Lung (tissue), 12 donors: ENCODE results near the gene ADPRS. TPM values are rescaled to one million over a fixed set of nuclear protein-coding genes. Genes with fewer than 3 reads are reported as not detected.

Experiments used
- ATAC-seq: fragments of 200-7000 bp; cut with Tn5 transposase; one replicate; pipeline ENCODE4 v1.9.1; 2020; ENCODE audit warnings: moderate number of reproducible peaks; ENCODE audit not compliant: insufficient read depth, low FRiP score
- DNase-seq, 3 donors: peaks; one replicate each; pipeline ENCODE4 v3.0.0-alpha.2; 2013 to 2017
- H3K27ac ChIP-seq, 2 donors: one replicate each; pipeline ENCODE4 v1.5.1; 2013; ENCODE audit warnings: mild to moderate bottlenecking in 2 of 2, moderate library complexity in 2 of 2, control low read depth in 1 of 2, inconsistent platforms in 1 of 2, low read depth in 1 of 2, low read length in 1 of 2
- H3K27me3 ChIP-seq, 3 donors: one replicate each; pipeline ENCODE4 v1.5.1; 2013; ENCODE audit warnings: low read length in 2 of 3; ENCODE audit not compliant: control insufficient read depth in 3 of 3, insufficient read depth in 3 of 3
- H3K36me3 ChIP-seq, 4 donors: one replicate each; pipeline ENCODE4 v1.5.1; 2013; ENCODE audit warnings: low read length in 4 of 4, mild to moderate bottlenecking in 1 of 4, moderate library complexity in 1 of 4; ENCODE audit not compliant: control insufficient read depth in 4 of 4, insufficient read depth in 4 of 4
- H3K4me1 ChIP-seq, 5 donors: one replicate each; pipeline ENCODE4 v1.5.1; 2013; ENCODE audit warnings: low read length in 5 of 5, mild to moderate bottlenecking in 2 of 5, moderate library complexity in 1 of 5; ENCODE audit not compliant: control insufficient read depth in 5 of 5, insufficient read depth in 5 of 5
- H3K4me3 ChIP-seq: one replicate; pipeline ENCODE4 v1.5.1; 2013; ENCODE audit warnings: mild to moderate bottlenecking, control low read depth, moderate library complexity
- H3K9ac ChIP-seq, 2 donors: one replicate each; pipeline ENCODE4 v1.5.1; 2013; ENCODE audit warnings: low read length in 2 of 2, control low read depth in 1 of 2; ENCODE audit not compliant: insufficient read depth in 1 of 2
- H3K9me3 ChIP-seq, 4 donors: one replicate each; pipeline ENCODE4 v1.5.1; 2013; ENCODE audit warnings: low read length in 3 of 4, mild to moderate bottlenecking in 1 of 4, moderate library complexity in 1 of 4; ENCODE audit not compliant: control insufficient read depth in 4 of 4, insufficient read depth in 3 of 4
- WGBS, 2 donors: extraction: QIAGEN DNeasy Blood & Tissue Kit; methylation state at CpG; one replicate each; pipeline ENCODE4 v1.1.7; 2013; 5-methylcytosine and 5-hydroxymethylcytosine counted together
- polyA plus RNA-seq, 2 donors: library from polyadenylated mRNA; stranded (reverse); fragments of 200-250 nt; gene quantifications; one replicate each; pipeline ENCODE4 v1.2.1, GENCODE V29; 2013
- total RNA-seq, 2 donors: library from RNA; depleted of rRNA in 1 of 2; stranded (reverse); fragments of >200 nt in 1 of 2; gene quantifications; one replicate each; pipeline ENCODE4 v1.2.1, GENCODE V29; 2014 to 2021
- TF ChIP-seq, protein P1 (sequence below): IDR thresholded peaks from 2 replicates; pipeline ENCODE4 v1.5.1; 2012; ENCODE audit warnings: mild to moderate bottlenecking; ENCODE audit errors: control extremely low read depth, extremely low read depth
- donor health status: control.
- donor health status: control.
- donor health status: Bipolar disorder and iron deficiency.
- donor health status: healthy.
- donor health status: DM: yes; HTN: yes; CAD: no.

ADPRS gene
- total and polyA plus RNA-seq, 4 donors: 22.0 to 44.3 (median 32.5) TPM

DNA sequence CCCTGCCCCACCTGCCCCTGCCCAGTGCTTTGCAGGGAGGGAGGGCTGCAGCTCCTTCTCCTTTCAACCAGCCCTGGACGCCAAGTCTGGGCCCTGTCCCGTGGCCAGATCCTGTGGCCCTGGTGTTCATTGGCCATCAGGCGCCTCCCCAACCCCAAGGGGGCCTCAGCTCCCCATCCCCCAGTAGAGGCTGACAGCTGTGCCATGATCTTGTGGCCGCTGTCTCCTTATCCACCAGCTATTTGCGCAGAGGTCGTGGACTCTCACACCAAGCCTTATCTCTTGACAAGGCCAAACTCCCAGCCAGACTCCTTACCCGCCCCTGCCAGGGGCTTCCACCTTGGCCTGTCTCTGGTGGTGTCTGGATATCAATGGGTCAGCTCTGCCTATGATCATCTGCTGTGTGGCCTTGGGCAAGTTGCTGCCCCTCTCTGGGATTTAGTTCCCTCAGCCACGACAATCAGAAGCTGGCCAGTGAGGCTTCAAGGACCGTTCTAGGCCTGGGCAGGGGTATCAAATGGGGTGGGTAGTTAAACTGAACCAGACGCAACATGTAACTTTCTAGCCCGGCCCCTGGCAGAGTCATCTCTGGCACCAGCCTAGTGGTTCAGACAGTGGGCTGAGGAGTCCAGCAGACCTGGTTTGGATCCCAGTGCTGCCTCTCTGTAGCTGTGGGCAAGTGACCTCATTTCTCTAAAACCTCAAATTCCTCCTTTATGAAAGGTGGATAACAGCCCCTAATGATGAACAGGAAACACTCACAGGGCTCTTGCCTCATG, 39.6 kb downstream of the ADPRS start:
- Histone ChIP-seq H3K27ac (no peak overlapping the region), H3K27me3 (peaks cover 0 to 29% (median 8%) of the 10 kb centered on the region in 3 donors), H3K36me3 (no peaks in the 10 kb centered on the region), H3K9ac (no peak overlapping the region), H3K4me3 (no peak overlapping the region), H3K9me3 (no peaks in the 10 kb centered on the region), H3K4me1 (peaks cover 0 to 13% (median 0%) of the 10 kb centered on the region in 5 donors)
- TF ChIP-seq, protein P1, sequence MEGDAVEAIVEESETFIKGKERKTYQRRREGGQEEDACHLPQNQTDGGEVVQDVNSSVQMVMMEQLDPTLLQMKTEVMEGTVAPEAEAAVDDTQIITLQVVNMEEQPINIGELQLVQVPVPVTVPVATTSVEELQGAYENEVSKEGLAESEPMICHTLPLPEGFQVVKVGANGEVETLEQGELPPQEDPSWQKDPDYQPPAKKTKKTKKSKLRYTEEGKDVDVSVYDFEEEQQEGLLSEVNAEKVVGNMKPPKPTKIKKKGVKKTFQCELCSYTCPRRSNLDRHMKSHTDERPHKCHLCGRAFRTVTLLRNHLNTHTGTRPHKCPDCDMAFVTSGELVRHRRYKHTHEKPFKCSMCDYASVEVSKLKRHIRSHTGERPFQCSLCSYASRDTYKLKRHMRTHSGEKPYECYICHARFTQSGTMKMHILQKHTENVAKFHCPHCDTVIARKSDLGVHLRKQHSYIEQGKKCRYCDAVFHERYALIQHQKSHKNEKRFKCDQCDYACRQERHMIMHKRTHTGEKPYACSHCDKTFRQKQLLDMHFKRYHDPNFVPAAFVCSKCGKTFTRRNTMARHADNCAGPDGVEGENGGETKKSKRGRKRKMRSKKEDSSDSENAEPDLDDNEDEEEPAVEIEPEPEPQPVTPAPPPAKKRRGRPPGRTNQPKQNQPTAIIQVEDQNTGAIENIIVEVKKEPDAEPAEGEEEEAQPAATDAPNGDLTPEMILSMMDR: no peak
- 91 to 92% methylated on average over 11 of the region's 11 CpGs for WGBS, 2 donors
- ATAC-seq (no peak), DNase-seq (no peak)

DNA sequence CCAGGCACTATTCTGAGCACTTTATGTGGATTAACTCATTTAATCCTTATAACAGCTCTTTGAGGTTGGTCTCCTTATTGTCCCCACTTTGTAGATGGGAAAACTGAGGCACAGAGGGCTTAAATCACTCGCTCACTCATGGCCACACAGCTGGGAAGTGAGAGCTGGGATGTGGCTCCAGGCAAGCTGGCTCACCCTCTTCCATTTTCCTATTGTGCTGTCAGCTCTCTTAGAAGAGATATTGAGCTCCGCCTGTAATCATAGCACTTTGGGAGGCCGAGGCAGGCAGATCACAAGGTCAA, 40.2 kb downstream of the ADPRS start:
- no peaks in the 10 kb centered on the region for H3K9me3 ChIP-seq
- H3K36me3 ChIP-seq: no peaks in the 10 kb centered on the region
- DNase-seq: no peak
- peaks cover 0 to 24% (median 8%) of the 10 kb centered on the region in 3 donors for H3K27me3 ChIP-seq
- H3K9ac ChIP-seq: no peak overlapping the region
- H3K4me1 ChIP-seq: peaks cover 0 to 13% (median 0%) of the 10 kb centered on the region in 5 donors
- H3K27ac ChIP-seq: no peak overlapping the region
- no peak overlapping the region for H3K4me3 ChIP-seq
- TF ChIP-seq, protein P1: no peak
- 93 to 96% methylated on average over 3 of the region's 3 CpGs for WGBS, 2 donors
- no peak for ATAC-seq

DNA sequence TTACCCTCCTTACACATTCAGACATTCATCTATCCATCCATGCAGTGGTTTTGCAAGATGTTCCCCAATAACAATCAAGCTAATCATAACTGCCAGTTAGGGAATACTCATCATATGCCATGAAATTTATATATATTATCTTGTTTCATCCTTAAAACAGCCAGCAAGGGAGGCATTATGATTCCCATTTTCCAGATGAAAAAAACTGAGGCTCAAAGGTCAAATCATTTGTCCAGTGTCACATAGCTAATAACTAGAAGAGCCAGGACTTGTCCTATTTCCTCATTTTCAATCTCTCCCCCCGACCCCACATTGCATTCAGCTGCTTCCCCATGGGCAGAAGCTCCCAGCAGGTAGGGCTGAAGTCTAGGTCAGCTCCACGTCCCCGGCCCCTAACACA, 43.3 kb downstream of the ADPRS start:
- no peaks in the 10 kb centered on the region for H3K27me3 ChIP-seq
- TF ChIP-seq, protein P1: no peak
- H3K36me3 ChIP-seq: peaks cover 0 to 5% (median 0%) of the 10 kb centered on the region in 4 donors
- no peak overlapping the region for H3K9ac ChIP-seq
- H3K4me1 ChIP-seq: peaks cover 0 to 24% (median 0%) of the 10 kb centered on the region in 5 donors
- DNase-seq (no peak), ATAC-seq (no peak)
- no peak overlapping the region for H3K27ac ChIP-seq
- 79 to 80% methylated on average over 3 of the region's 3 CpGs for WGBS, 2 donors
- H3K4me3 ChIP-seq: no peak overlapping the region
- no peaks in the 10 kb centered on the region for H3K9me3 ChIP-seq
